Measurements from ENCODE around the gene FTCD. TPM values are rescaled to one million over a fixed set of nuclear protein-coding genes. Genes with fewer than 3 reads are reported as not detected.

Gene FTCD
- total and polyA plus RNA-seq, 2 of the 8 experiments (the other 6 are each of a cell fraction or from before 2014, with no cell fraction given), result 3.3 to 4.9 TPM

DNA sequence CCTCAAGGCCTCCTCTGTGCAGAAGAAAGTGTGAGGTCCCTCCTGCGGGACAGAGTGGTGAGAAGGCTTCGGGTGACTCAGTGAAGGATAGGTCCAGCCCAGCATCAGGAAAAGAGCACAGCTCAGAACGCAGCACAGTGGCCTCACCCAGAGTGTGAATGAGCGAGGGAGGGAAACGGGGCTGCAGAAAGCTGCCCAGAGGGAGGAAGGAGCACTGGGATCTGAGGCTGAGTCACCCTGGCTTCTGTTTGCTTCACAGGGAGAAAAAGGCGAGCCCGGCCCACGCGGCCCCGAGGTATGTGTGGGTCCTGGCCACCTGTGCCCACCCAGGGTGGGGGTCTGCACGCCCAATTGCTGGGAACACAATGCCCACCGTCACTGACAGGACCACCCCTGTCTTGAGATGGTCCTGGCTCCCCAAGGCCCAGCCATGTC lies 33.1 kb downstream of the FTCD start (continued):
- TF ChIP-seq, protein P1, sequence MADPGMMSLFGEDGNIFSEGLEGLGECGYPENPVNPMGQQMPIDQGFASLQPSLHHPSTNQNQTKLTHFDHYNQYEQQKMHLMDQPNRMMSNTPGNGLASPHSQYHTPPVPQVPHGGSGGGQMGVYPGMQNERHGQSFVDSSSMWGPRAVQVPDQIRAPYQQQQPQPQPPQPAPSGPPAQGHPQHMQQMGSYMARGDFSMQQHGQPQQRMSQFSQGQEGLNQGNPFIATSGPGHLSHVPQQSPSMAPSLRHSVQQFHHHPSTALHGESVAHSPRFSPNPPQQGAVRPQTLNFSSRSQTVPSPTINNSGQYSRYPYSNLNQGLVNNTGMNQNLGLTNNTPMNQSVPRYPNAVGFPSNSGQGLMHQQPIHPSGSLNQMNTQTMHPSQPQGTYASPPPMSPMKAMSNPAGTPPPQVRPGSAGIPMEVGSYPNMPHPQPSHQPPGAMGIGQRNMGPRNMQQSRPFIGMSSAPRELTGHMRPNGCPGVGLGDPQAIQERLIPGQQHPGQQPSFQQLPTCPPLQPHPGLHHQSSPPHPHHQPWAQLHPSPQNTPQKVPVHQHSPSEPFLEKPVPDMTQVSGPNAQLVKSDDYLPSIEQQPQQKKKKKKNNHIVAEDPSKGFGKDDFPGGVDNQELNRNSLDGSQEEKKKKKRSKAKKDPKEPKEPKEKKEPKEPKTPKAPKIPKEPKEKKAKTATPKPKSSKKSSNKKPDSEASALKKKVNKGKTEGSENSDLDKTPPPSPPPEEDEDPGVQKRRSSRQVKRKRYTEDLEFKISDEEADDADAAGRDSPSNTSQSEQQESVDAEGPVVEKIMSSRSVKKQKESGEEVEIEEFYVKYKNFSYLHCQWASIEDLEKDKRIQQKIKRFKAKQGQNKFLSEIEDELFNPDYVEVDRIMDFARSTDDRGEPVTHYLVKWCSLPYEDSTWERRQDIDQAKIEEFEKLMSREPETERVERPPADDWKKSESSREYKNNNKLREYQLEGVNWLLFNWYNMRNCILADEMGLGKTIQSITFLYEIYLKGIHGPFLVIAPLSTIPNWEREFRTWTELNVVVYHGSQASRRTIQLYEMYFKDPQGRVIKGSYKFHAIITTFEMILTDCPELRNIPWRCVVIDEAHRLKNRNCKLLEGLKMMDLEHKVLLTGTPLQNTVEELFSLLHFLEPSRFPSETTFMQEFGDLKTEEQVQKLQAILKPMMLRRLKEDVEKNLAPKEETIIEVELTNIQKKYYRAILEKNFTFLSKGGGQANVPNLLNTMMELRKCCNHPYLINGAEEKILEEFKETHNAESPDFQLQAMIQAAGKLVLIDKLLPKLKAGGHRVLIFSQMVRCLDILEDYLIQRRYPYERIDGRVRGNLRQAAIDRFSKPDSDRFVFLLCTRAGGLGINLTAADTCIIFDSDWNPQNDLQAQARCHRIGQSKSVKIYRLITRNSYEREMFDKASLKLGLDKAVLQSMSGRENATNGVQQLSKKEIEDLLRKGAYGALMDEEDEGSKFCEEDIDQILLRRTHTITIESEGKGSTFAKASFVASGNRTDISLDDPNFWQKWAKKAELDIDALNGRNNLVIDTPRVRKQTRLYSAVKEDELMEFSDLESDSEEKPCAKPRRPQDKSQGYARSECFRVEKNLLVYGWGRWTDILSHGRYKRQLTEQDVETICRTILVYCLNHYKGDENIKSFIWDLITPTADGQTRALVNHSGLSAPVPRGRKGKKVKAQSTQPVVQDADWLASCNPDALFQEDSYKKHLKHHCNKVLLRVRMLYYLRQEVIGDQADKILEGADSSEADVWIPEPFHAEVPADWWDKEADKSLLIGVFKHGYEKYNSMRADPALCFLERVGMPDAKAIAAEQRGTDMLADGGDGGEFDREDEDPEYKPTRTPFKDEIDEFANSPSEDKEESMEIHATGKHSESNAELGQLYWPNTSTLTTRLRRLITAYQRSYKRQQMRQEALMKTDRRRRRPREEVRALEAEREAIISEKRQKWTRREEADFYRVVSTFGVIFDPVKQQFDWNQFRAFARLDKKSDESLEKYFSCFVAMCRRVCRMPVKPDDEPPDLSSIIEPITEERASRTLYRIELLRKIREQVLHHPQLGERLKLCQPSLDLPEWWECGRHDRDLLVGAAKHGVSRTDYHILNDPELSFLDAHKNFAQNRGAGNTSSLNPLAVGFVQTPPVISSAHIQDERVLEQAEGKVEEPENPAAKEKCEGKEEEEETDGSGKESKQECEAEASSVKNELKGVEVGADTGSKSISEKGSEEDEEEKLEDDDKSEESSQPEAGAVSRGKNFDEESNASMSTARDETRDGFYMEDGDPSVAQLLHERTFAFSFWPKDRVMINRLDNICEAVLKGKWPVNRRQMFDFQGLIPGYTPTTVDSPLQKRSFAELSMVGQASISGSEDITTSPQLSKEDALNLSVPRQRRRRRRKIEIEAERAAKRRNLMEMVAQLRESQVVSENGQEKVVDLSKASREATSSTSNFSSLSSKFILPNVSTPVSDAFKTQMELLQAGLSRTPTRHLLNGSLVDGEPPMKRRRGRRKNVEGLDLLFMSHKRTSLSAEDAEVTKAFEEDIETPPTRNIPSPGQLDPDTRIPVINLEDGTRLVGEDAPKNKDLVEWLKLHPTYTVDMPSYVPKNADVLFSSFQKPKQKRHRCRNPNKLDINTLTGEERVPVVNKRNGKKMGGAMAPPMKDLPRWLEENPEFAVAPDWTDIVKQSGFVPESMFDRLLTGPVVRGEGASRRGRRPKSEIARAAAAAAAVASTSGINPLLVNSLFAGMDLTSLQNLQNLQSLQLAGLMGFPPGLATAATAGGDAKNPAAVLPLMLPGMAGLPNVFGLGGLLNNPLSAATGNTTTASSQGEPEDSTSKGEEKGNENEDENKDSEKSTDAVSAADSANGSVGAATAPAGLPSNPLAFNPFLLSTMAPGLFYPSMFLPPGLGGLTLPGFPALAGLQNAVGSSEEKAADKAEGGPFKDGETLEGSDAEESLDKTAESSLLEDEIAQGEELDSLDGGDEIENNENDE (IDR thresholded peaks at IDR 0.05; ENCODE audit: insufficient replicate concordance, low read length), result no peak
- TF ChIP-seq POLR2A (IDR thresholded peaks at IDR 0.05; ENCODE audit: control extremely low read depth in 1 of 2, low read depth in 2 of 2, low read length in 2 of 2) (no peak), CREB1 (IDR thresholded peaks at IDR 0.05) (no peak), ZNF274 (IDR thresholded peaks at IDR 0.05; ENCODE audit: borderline replicate concordance, extremely low read depth, low read length) (no peak), YY1 (IDR thresholded peaks at IDR 0.05; ENCODE audit: low read depth, low read length) (no peak), ASH2L (IDR thresholded peaks at IDR 0.05; ENCODE audit: low read length) (no peak), SIX5 (IDR thresholded peaks at IDR 0.05; ENCODE audit: low read depth, low read length) (no peak), CTCF (IDR thresholded peaks at IDR 0.05; ENCODE audit: control extremely low read depth in 1 of 3, insufficient read depth in 1 of 3, low read depth in 1 of 3, low read length in 3 of 3) (no peak), TEAD4 (IDR thresholded peaks at IDR 0.05; ENCODE audit: low read depth, low read length) (no peak), GTF2F1 (IDR thresholded peaks at IDR 0.05; ENCODE audit: borderline replicate concordance, low read depth, low read length) (no peak), MAFK (IDR thresholded peaks at IDR 0.05; ENCODE audit: low read depth, low read length) (no peak)

Data from H1 (cell line).